Caco-2 (cell line): Measurements from ENCODE around the gene DMXL2. TPM values are rescaled to one million over a fixed set of nuclear protein-coding genes. Genes with fewer than 3 reads are reported as not detected.
"Not testable (repeated sequence)": the region's sequence is repeated elsewhere in the genome, so short reads cannot be mapped to it uniquely, and the experiment has no call there.

ENCODE experiments used
- BruUV-seq: library from RNA; stranded (reverse); fragments of 400-500 nt; replicated peaks from 2 replicates; lab custom pipeline; 2021; lab: Mats Ljungman, UMichigan
- CTCF ChIA-PET: fragments of 300-600 bp; sonication (Branson Sonifier 250); formaldehyde crosslinking; loops from one replicate; lab custom pipeline; 2022; ENCODE audit warnings: antibody characterized with exemption; lab: Charles Lee
- POLR2A ChIA-PET: fragments of 300-600 bp; sonication (Branson Sonifier 250); formaldehyde crosslinking; loops from one replicate; lab custom pipeline; 2022; ENCODE audit warnings: antibody characterized with exemption; lab: Charles Lee
- DNase-seq, 2 experiments: peaks; one replicate each; pipeline versions ENCODE4 v3.0.0 to v3.0.0-alpha.2; 2020 to 2022
- H3K27me3 ChIP-seq: replicated peaks from 2 replicates; pipeline ENCODE4 v1.6.0; 2011; ENCODE audit warnings: low read length; ENCODE audit not compliant: control insufficient read depth, insufficient read depth
- H3K36me3 ChIP-seq: 2 replicates; pipeline ENCODE4 v1.5.1; 2011; ENCODE audit warnings: low read length; ENCODE audit not compliant: control insufficient read depth, insufficient read depth
- H3K4me1 ChIP-seq: fragments of 250-450 bp; sonication (Bioruptor Pico); 2 replicates; pipeline ENCODE4 v1.5.1; 2020; ENCODE audit warnings: mild to moderate bottlenecking
- H3K4me3 ChIP-seq: 2 replicates; pipeline ENCODE4 v1.5.1; 2011; ENCODE audit warnings: low read depth, mild to moderate bottlenecking, control low read depth, low read length
- H3K9me3 ChIP-seq: fragments of 250-450 bp; sonication (Bioruptor Pico); 2 replicates; pipeline ENCODE4 v1.5.1; 2020; ENCODE audit warnings: mild to moderate bottlenecking, moderate library complexity
- H3K27ac Mint-ChIP-seq: one replicate; pipeline ENCODE4 v1.8.0; 2022; ENCODE audit warnings: mixed read lengths; ENCODE audit not compliant: unreplicated experiment
- H3K27me3 Mint-ChIP-seq: one replicate; pipeline ENCODE4 v1.8.0; 2022; ENCODE audit warnings: mixed read lengths; ENCODE audit not compliant: insufficient read depth, unreplicated experiment
- H3K36me3 Mint-ChIP-seq: one replicate; pipeline ENCODE4 v1.8.0; 2022; ENCODE audit warnings: mild to moderate bottlenecking, mixed read lengths; ENCODE audit not compliant: insufficient read depth, unreplicated experiment
- H3K4me1 Mint-ChIP-seq: one replicate; pipeline ENCODE4 v1.8.0; 2022; ENCODE audit warnings: low read depth, mixed read lengths; ENCODE audit not compliant: unreplicated experiment
- H3K4me3 Mint-ChIP-seq: one replicate; pipeline ENCODE4 v1.8.0; 2022; ENCODE audit warnings: mild to moderate bottlenecking, moderate library complexity, mixed read lengths; ENCODE audit not compliant: unreplicated experiment
- H3K9me3 Mint-ChIP-seq: one replicate; pipeline ENCODE4 v1.8.0; 2022; ENCODE audit warnings: mixed read lengths; ENCODE audit not compliant: unreplicated experiment
- CTCF ChIP-seq, 2 experiments: fragments of 200-600 bp in 1 of 2; IDR thresholded peaks; 1 replicate in 1 of 2; 2 replicates in 1 of 2; pipeline versions ENCODE4 v1.5.1 to v1.8.0; 2011 to 2022; ENCODE audit warnings: antibody characterized with exemption in 1 of 2, control low read depth in 1 of 2, inconsistent platforms in 1 of 2, low read depth in 1 of 2, low read length in 1 of 2, mild to moderate bottlenecking in 1 of 2, moderate library complexity in 1 of 2; ENCODE audit not compliant: insufficient read depth in 1 of 2, severe bottlenecking in 1 of 2, unreplicated experiment in 1 of 2
- intact Hi-C: fragments of 100-400 bp; cut with micrococcal nuclease; formaldehyde crosslinking; loops from one replicate; pipeline ENCODE4 v1.10.0; 2022; ENCODE audit not compliant: unreplicated experiment
- total RNA-seq: library from RNA; stranded (reverse); gene quantifications from 2 replicates; pipeline ENCODE4 v1.2.3, GENCODE V29; 2022

Gene DMXL2
- total RNA-seq, 1 experiment from 2014 or later = 7.5 TPM

DNA sequence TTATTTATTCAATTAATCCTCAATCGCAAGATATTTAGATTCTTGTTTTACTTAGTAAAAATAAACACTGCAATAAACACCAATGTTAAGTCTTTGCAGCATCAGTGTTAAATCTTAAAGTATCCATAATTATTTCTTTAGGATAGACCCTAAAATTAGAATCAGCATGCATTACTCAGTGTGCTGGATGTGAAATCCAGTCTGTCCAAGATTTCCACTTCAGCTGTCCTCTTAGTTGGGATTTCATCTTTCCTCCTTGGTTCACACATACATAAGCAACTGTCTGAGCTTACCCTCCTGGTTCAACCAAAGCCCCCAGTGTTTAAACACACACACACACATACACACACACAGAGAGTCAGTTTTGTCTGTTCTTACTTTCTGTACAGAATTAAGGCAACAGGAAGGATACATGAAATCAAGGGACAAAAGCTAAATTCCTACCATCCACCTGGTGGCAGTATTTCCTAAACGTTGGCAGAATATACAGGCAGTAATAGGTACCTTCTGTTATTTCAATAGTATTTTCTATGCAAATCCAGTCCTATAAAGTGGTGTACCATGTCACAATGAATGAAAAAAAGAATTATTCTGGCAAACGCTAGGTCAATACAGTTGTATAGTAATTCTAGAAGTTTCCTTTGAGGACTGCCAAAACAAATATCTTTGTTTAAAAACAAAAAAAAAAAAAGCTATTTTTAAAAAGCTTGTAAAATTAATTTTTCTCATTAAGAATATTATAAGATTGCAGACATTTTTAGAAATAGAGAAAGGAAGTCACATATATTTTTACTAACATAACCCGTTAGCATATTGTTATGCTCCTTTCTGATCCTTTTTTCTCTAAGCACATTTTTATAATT lies 27.3 kb upstream of the DMXL2 start:
- no peaks in the 10 kb centered on the region for H3K4me1 Mint-ChIP-seq
- BruUV-seq = no TSS peak

GRCh38 chr15:51648643-51649042 lies 26.1 kb upstream of the DMXL2 start:
- H3K27me3 Mint-ChIP-seq, H3K36me3 ChIP-seq, H3K9me3 Mint-ChIP-seq, H3K9me3 ChIP-seq, H3K4me3 ChIP-seq, H3K27me3 ChIP-seq, H3K4me1 Mint-ChIP-seq, BruUV-seq, H3K27ac Mint-ChIP-seq, DNase-seq, H3K36me3 Mint-ChIP-seq, H3K4me3 Mint-ChIP-seq, H3K4me1 ChIP-seq, POLR2A ChIA-PET: not testable (repeated sequence)
- intact Hi-C loops = loop anchor here (5.0 kb wide), 1 partner anchor 279 kb away; no protein-coding TSS in a partner anchor
- CTCF ChIA-PET = interaction anchor here (3.8 kb wide), 1 partner anchor 127 kb away, joined by 111 read pairs; no protein-coding TSS in a partner anchor

More for the DNA sequence above, 27.3 kb upstream of the DMXL2 start:
- H3K4me3 ChIP-seq = no peak overlapping the region
- H3K4me3 Mint-ChIP-seq = no peak overlapping the region
- peak in 1 of 2 experiments; percentile 64 for DNase-seq
- no peak overlapping the region for H3K27ac Mint-ChIP-seq
- intact Hi-C loops = loop anchor here (1.0 to 5.0 kb wide), 3 partner anchors 126 to 277 kb away; no protein-coding TSS in a partner anchor
- POLR2A ChIA-PET = interaction anchor here (0.6 to 0.7 kb wide), 2 partner anchors 126 to 836 kb away, joined by 3 to 5 read pairs; no protein-coding TSS in a partner anchor
- peaks cover 4% of the 10 kb centered on the region for H3K27me3 Mint-ChIP-seq
- no peaks in the 10 kb centered on the region for H3K36me3 ChIP-seq
- CTCF ChIA-PET = interaction anchor here (0.6 to 3.8 kb wide), 3 partner anchors 115 to 130 kb away, joined by 3 to 111 read pairs (median 4); no protein-coding TSS in a partner anchor
- H3K9me3 Mint-ChIP-seq = no peaks in the 10 kb centered on the region
- H3K27me3 ChIP-seq = no peaks in the 10 kb centered on the region
- no peaks in the 10 kb centered on the region for H3K4me1 ChIP-seq
- peak; percentile 52 to 70 for TF ChIP-seq CTCF (IDR thresholded peaks at IDR 0.05; ENCODE audit: insufficient read depth in 1 of 2, low read depth in 1 of 2, low read length in 1 of 2, severe bottlenecking in 1 of 2, unreplicated experiment in 1 of 2)
- no peaks in the 10 kb centered on the region for H3K36me3 Mint-ChIP-seq
- H3K9me3 ChIP-seq = no peaks in the 10 kb centered on the region

- H3K27ac Mint-ChIP-seq, H3K36me3 ChIP-seq, H3K4me3 Mint-ChIP-seq, H3K27me3 ChIP-seq, CTCF ChIA-PET, DNase-seq, POLR2A ChIA-PET, H3K9me3 ChIP-seq, H3K4me1 Mint-ChIP-seq, H3K9me3 Mint-ChIP-seq, BruUV-seq, H3K27me3 Mint-ChIP-seq, H3K36me3 Mint-ChIP-seq, H3K4me3 ChIP-seq, H3K4me1 ChIP-seq: not testable (repeated sequence)
- intact Hi-C loops = loop anchor here (5.0 kb wide), 1 partner anchor 279 kb away; no protein-coding TSS in a partner anchor
These were observed 25.5 kb upstream of the DMXL2 start for GRCh38 chr15:51648101-51648500.

- Histone ChIP-seq H3K36me3 (no peaks in the 10 kb centered on the region), H3K27me3 (no peaks in the 10 kb centered on the region), H3K4me1 (no peaks in the 10 kb centered on the region), H3K4me3 (no peak overlapping the region), H3K9me3 (no peaks in the 10 kb centered on the region)
- no peak for DNase-seq
- Mint-ChIP-seq H3K27me3 (peaks cover 7% of the 10 kb centered on the region), H3K27ac (no peak overlapping the region), H3K9me3 (no peaks in the 10 kb centered on the region), H3K4me3 (no peak overlapping the region), H3K36me3 (no peaks in the 10 kb centered on the region), H3K4me1 (no peaks in the 10 kb centered on the region)
- CTCF ChIA-PET = no interaction called here
- intact Hi-C loops = loop anchor here (5.0 kb wide), 1 partner anchor 280 kb away; no protein-coding TSS in a partner anchor
- no TSS peak for BruUV-seq
- POLR2A ChIA-PET = no interaction called here
- no peak for TF ChIP-seq CTCF (IDR thresholded peaks at IDR 0.05; ENCODE audit: insufficient read depth in 1 of 2, low read depth in 1 of 2, low read length in 1 of 2, severe bottlenecking in 1 of 2, unreplicated experiment in 1 of 2)
These were observed 24.6 kb upstream of the DMXL2 start for GRCh38 chr15:51647128-51647562.
